ENCODE measurements around the gene FLVCR1. TPM values are rescaled to one million over a fixed set of nuclear protein-coding genes. Genes with fewer than 3 reads are reported as not detected.
A peak's percentile ranks its signal among the peaks of the same experiment; 100 is the strongest.
"Not testable (repeated sequence)": the region's sequence is repeated elsewhere in the genome, so short reads cannot be mapped to it uniquely, and the experiment has no call there.

Gene FLVCR1
- total and polyA plus RNA-seq, 2 donors = 7.3 to 8.7 TPM

DNA sequence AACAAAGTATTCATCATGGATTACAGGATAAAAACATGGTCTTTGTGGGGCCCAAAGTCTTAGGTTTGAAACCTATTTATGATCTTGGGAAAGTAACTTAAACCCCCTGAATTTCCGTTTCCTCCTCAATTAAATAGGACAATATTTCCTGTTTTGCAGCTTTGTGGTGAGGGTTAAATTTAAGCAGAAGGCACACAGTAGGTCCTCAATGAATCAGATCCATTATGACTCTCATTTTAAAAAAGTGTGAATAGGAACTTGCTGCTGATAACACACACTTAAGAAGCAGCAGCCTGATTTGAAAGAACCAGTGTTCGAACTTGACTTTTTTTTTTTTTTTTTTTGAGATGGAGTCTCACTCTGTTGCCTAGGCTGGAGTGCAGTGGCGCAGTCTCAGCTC, 50.9 kb downstream of the FLVCR1 start:
- Histone ChIP-seq H3K27ac (ENCODE audit: low read depth in 1 of 2, low read length in 1 of 2) (no peak overlapping the region), H3K9me3 (ENCODE audit: control insufficient read depth in 2 of 2, insufficient read depth in 1 of 2, low read length in 1 of 2) (no peaks in the 10 kb centered on the region), H3K4me1 (ENCODE audit: control insufficient read depth in 2 of 2, insufficient read depth in 2 of 2, low read length in 2 of 2) (no peaks in the 10 kb centered on the region), H3K4me3 (ENCODE audit: low read length in 2 of 2) (no peak overlapping the region), H3K36me3 (ENCODE audit: control insufficient read depth in 2 of 2, insufficient read depth in 2 of 2, low read length in 1 of 2) (no peaks in the 10 kb centered on the region), H3K27me3 (ENCODE audit: control insufficient read depth in 2 of 2, insufficient read depth in 1 of 2, low read length in 1 of 2) (no peaks in the 10 kb centered on the region)
- 97% methylated on average over 2 of the region's 3 CpGs for WGBS
- no peak for DNase-seq (ENCODE audit: low read depth in 6 of 9, low spot score in 9 of 9)

DNA sequence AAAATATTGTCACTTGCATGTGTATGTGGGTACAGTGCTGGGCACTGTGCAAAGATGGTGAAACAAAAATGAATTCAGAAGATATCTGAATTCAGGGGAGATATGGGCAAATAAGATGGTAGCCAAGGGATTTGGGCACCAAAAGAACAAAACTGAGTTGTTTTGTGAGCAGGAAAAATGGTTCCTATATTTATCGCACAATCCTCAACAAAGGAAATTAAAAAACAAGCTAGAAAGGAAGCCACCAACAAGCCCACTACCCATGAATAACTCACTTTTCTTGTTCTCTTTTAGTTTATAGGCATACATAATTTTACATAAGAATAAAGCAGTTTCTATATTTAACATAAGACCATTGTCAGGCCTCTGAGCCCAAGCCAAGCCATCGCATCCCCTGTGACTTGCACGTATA, 51.6 kb downstream of the FLVCR1 start:
- Histone ChIP-seq H3K9me3 (ENCODE audit: control insufficient read depth in 2 of 2, insufficient read depth in 1 of 2, low read length in 1 of 2) (no peaks in the 10 kb centered on the region), H3K27ac (ENCODE audit: low read depth in 1 of 2, low read length in 1 of 2) (no peak overlapping the region), H3K4me1 (ENCODE audit: control insufficient read depth in 2 of 2, insufficient read depth in 2 of 2, low read length in 2 of 2) (no peaks in the 10 kb centered on the region), H3K36me3 (ENCODE audit: control insufficient read depth in 2 of 2, insufficient read depth in 2 of 2, low read length in 1 of 2) (no peaks in the 10 kb centered on the region), H3K27me3 (ENCODE audit: control insufficient read depth in 2 of 2, insufficient read depth in 1 of 2, low read length in 1 of 2) (no peaks in the 10 kb centered on the region), H3K4me3 (ENCODE audit: low read length in 2 of 2) (no peak overlapping the region)
- DNase-seq (ENCODE audit: low read depth in 6 of 9, low spot score in 9 of 9) = no peak
- WGBS = 98% methylated on average over 3 of the region's 3 CpGs

DNA sequence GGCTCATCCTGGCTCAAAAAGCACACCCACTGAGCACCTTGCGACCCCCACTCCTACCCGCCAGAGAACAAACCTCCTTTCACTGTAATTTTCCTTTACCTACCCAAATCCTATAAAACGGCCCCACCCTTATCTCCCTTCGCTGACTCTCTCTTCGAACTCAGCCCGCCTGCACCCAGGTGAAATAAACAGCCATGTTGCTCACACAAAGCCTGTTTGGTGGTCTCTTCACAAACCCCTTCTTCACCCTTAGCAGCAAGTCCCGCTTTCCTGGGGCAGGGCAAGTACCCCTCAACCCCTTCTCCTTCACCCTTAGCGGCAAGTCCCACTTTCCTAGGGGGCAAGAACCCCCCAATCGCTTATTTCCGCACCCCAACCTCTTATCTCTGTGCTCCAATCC, 52.1 kb downstream of the FLVCR1 start:
- 90% methylated on average over 8 of the region's 10 CpGs for WGBS
- not testable (repeated sequence) for H3K27ac ChIP-seq (ENCODE audit: low read depth in 1 of 2, low read length in 1 of 2); H3K4me3 ChIP-seq (ENCODE audit: low read length in 2 of 2); H3K36me3 ChIP-seq (ENCODE audit: control insufficient read depth in 2 of 2, insufficient read depth in 2 of 2, low read length in 1 of 2); H3K27me3 ChIP-seq (ENCODE audit: control insufficient read depth in 2 of 2, insufficient read depth in 1 of 2, low read length in 1 of 2); H3K4me1 ChIP-seq (ENCODE audit: control insufficient read depth in 2 of 2, insufficient read depth in 2 of 2, low read length in 2 of 2); H3K9me3 ChIP-seq (ENCODE audit: control insufficient read depth in 2 of 2, insufficient read depth in 1 of 2, low read length in 1 of 2); DNase-seq (ENCODE audit: low read depth in 6 of 9, low spot score in 9 of 9)

DNA sequence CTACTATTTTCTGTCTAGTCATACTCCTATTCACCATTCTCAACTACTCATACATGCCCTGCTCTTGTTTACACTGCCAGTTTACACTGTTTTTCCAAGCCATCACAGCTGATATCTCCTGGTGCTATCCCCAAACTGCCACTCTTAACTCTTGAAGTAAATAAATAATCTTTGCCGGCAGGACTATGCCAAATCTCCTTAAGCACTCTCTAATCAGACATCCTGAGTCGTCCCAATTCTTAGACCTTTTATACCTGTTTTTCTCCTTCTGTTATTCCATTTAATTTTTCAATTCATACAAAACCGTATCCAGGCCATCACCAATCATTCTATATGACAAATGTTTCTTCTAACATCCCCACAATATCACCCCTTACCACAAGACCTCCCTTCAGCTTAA, 55.6 kb downstream of the FLVCR1 start:
- not testable (repeated sequence) for H3K4me1 ChIP-seq (ENCODE audit: control insufficient read depth in 2 of 2, insufficient read depth in 2 of 2, low read length in 2 of 2)

DNA sequence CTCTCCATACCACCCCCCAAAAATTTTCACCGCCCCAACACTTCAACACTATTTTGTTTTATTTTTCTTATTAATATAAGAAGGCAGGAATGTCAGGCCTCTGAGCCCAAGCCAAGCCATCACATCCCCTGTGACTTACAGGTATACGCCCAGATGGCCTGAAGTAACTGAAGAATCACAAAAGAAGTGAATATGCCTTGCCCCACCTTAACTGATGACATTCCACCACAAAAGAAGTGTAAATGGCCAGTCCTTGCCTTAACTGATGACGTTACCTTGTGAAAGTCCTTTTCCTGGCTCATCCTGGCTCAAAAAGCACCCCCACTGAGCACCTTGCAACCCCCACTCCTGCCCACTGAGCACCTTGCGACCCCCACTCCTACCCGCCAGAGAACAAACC, 56.0 kb downstream of the FLVCR1 start:
- H3K36me3 ChIP-seq (ENCODE audit: control insufficient read depth in 2 of 2, insufficient read depth in 2 of 2, low read length in 1 of 2); H3K27ac ChIP-seq (ENCODE audit: low read depth in 1 of 2, low read length in 1 of 2); H3K4me3 ChIP-seq (ENCODE audit: low read length in 2 of 2); H3K9me3 ChIP-seq (ENCODE audit: control insufficient read depth in 2 of 2, insufficient read depth in 1 of 2, low read length in 1 of 2); H3K4me1 ChIP-seq (ENCODE audit: control insufficient read depth in 2 of 2, insufficient read depth in 2 of 2, low read length in 2 of 2); DNase-seq (ENCODE audit: low read depth in 6 of 9, low spot score in 9 of 9); H3K27me3 ChIP-seq (ENCODE audit: control insufficient read depth in 2 of 2, insufficient read depth in 1 of 2, low read length in 1 of 2): not testable (repeated sequence)
- 91% methylated on average over 4 of the region's 5 CpGs for WGBS

More for the DNA sequence above, 55.6 kb downstream of the FLVCR1 start:
- H3K27ac ChIP-seq (ENCODE audit: low read depth in 1 of 2, low read length in 1 of 2); DNase-seq (ENCODE audit: low read depth in 6 of 9, low spot score in 9 of 9); H3K9me3 ChIP-seq (ENCODE audit: control insufficient read depth in 2 of 2, insufficient read depth in 1 of 2, low read length in 1 of 2); H3K27me3 ChIP-seq (ENCODE audit: control insufficient read depth in 2 of 2, insufficient read depth in 1 of 2, low read length in 1 of 2); H3K36me3 ChIP-seq (ENCODE audit: control insufficient read depth in 2 of 2, insufficient read depth in 2 of 2, low read length in 1 of 2); H3K4me3 ChIP-seq (ENCODE audit: low read length in 2 of 2): not testable (repeated sequence)
- WGBS = 89% methylated on average over 3 of the region's 3 CpGs

DNA sequence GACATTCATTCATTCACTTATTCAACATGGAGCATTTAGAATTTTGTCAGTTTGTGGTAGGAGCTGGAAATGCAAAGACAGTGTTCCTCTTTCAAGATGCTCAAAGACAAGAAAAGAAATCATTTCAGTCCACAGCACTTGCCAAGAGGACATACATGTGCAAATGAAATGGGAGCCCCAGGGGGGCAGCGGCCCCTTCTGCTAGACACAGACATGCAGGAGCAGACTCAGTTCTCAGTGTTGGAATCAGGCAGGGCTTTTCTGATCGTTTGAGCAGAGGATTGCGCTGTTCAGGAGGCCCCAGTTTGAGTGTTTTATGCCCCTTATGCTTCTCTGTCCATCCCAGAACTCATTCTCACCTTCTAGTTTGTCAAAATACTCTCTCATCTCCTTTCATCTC, 56.7 kb downstream of the FLVCR1 start:
- WGBS = 90% methylated on average over 3 of the region's 3 CpGs
- no peaks in the 10 kb centered on the region for H3K9me3 ChIP-seq (ENCODE audit: control insufficient read depth in 2 of 2, insufficient read depth in 1 of 2, low read length in 1 of 2)
- no peak for DNase-seq (ENCODE audit: low read depth in 6 of 9, low spot score in 9 of 9)
- peaks cover 0 to 5% of the 10 kb centered on the region in 2 donors for H3K4me1 ChIP-seq (ENCODE audit: control insufficient read depth in 2 of 2, insufficient read depth in 2 of 2, low read length in 2 of 2)
- peaks cover 0 to 3% of the 10 kb centered on the region in 2 donors for H3K27me3 ChIP-seq (ENCODE audit: control insufficient read depth in 2 of 2, insufficient read depth in 1 of 2, low read length in 1 of 2)
- no peak overlapping the region for H3K27ac ChIP-seq (ENCODE audit: low read depth in 1 of 2, low read length in 1 of 2)
- no peak overlapping the region for H3K4me3 ChIP-seq (ENCODE audit: low read length in 2 of 2)
- H3K36me3 ChIP-seq (ENCODE audit: control insufficient read depth in 2 of 2, insufficient read depth in 2 of 2, low read length in 1 of 2) = no peaks in the 10 kb centered on the region

DNA sequence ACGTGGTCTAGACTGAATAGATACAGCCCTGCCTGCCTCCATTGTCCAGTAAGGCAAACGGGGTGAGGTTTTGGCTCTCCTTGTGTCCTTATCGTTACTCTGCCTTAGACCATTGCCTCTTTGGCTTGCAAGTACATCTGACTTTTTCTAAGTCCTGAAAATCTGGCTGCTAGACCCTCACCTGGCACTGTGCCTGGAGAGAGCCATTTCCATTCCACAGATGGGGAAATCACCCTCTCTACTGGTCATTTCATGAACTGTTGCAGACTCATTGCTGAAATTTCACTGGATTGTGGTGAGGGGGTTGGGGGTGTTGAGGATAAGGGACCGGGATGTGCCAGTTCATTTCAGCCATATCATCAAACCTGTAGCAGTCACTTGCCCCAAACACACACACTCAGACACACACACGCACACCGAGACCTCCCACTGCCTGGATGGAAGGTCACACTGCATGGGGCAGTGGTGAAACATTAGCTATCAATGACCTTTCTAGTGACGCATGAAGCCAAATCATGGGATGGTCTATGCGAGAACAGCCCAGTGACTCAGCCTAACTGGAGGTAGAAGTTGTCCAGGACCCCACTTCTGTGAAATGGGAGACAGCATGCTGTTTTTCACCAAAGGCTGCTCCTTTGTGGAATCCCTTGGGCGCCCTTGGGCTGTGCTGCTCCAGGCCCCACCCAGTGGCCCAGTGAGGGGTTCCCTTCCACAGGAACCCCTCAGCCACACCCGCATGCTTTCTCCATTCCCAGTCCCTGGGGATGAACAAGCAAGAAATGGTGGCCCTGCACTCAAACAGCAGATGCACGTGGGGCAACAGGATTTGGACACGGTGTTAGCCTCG, 57.4 kb downstream of the FLVCR1 start:
- no peak overlapping the region for H3K27ac ChIP-seq (ENCODE audit: low read depth in 1 of 2, low read length in 1 of 2)
- WGBS = 95% methylated on average over 13 of the region's 13 CpGs

DNA sequence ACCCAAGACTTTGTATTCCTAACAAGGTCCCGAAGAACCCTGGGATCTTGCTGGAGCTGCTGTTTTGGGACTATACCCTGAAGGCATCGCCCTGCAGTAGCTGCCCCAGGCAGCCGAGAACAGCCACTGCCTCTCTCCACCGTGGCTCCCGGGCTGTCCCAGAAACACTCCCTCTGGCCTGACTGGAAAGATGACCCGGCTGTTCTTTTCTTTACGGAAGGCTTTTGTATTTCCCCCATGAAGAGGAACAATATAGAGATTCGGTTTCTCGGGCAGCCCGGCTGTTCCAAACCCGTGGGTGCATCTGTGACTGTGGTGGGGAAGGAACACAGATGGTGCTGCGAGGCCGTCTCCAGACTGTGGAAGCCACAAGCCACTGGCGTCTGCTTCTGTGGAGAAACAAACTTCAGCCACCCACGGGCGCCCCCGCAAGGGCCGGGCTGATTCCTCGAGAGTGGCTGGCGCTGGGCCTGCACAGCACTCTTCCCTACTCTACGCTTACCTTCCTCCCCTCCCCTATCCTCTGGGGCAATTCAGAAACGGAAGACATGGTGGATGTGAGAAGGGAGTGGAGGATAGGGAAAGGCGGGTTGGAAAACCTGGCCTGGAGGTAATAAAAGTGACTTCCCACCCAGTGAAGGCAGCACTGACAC, 58.5 kb downstream of the FLVCR1 start:
- WGBS = 21% methylated on average over 23 of the region's 23 CpGs
- no peak overlapping the region for H3K27ac ChIP-seq (ENCODE audit: low read depth in 1 of 2, low read length in 1 of 2)
- no peak overlapping the region for H3K4me3 ChIP-seq (ENCODE audit: low read length in 2 of 2)
- peaks cover 0 to 3% of the 10 kb centered on the region in 2 donors for H3K27me3 ChIP-seq (ENCODE audit: control insufficient read depth in 2 of 2, insufficient read depth in 1 of 2, low read length in 1 of 2)
- no peaks in the 10 kb centered on the region for H3K36me3 ChIP-seq (ENCODE audit: control insufficient read depth in 2 of 2, insufficient read depth in 2 of 2, low read length in 1 of 2)
- H3K9me3 ChIP-seq (ENCODE audit: control insufficient read depth in 2 of 2, insufficient read depth in 1 of 2, low read length in 1 of 2) = no peaks in the 10 kb centered on the region
- peak in 2 of 9 donors; percentile 11 to 28 for DNase-seq (ENCODE audit: low read depth in 6 of 9, low spot score in 9 of 9)
- peaks cover 0 to 5% of the 10 kb centered on the region in 2 donors for H3K4me1 ChIP-seq (ENCODE audit: control insufficient read depth in 2 of 2, insufficient read depth in 2 of 2, low read length in 2 of 2)

More for the DNA sequence above, 57.4 kb downstream of the FLVCR1 start:
- no peak for DNase-seq (ENCODE audit: low read depth in 6 of 9, low spot score in 9 of 9)
- H3K27me3 ChIP-seq (ENCODE audit: control insufficient read depth in 2 of 2, insufficient read depth in 1 of 2, low read length in 1 of 2) = peaks cover 0 to 3% of the 10 kb centered on the region in 2 donors
- H3K4me3 ChIP-seq (ENCODE audit: low read length in 2 of 2) = no peak overlapping the region
- no peaks in the 10 kb centered on the region for H3K9me3 ChIP-seq (ENCODE audit: control insufficient read depth in 2 of 2, insufficient read depth in 1 of 2, low read length in 1 of 2)
- H3K4me1 ChIP-seq (ENCODE audit: control insufficient read depth in 2 of 2, insufficient read depth in 2 of 2, low read length in 2 of 2) = peaks cover 0 to 5% of the 10 kb centered on the region in 2 donors
- H3K36me3 ChIP-seq (ENCODE audit: control insufficient read depth in 2 of 2, insufficient read depth in 2 of 2, low read length in 1 of 2) = no peaks in the 10 kb centered on the region

DNA sequence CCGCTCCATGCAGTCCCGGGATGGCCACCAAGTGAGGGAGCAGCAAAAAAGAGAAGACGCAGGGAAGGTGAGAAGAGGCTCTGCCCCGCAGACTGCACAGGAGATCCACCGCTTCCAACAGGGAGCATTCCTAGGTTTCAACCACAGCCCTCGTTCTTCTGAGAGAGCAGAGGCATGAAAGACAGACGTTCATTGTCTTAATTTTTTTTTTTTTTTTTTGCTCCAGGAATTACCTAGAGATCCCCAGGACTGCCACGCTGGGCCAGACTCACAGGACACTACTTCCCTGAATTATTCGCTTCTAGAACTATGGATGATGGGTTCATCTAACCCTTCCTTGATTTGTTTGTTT, 59.0 kb downstream of the FLVCR1 start:
- no peaks in the 10 kb centered on the region for H3K9me3 ChIP-seq (ENCODE audit: control insufficient read depth in 2 of 2, insufficient read depth in 1 of 2, low read length in 1 of 2)
- 95% methylated on average over 9 of the region's 9 CpGs for WGBS
- H3K27ac ChIP-seq (ENCODE audit: low read depth in 1 of 2, low read length in 1 of 2) = no peak overlapping the region
- H3K4me1 ChIP-seq (ENCODE audit: control insufficient read depth in 2 of 2, insufficient read depth in 2 of 2, low read length in 2 of 2) = peaks cover 0 to 5% of the 10 kb centered on the region in 2 donors
- H3K36me3 ChIP-seq (ENCODE audit: control insufficient read depth in 2 of 2, insufficient read depth in 2 of 2, low read length in 1 of 2) = no peaks in the 10 kb centered on the region
- H3K4me3 ChIP-seq (ENCODE audit: low read length in 2 of 2) = no peak overlapping the region
- no peak for DNase-seq (ENCODE audit: low read depth in 6 of 9, low spot score in 9 of 9)
- H3K27me3 ChIP-seq (ENCODE audit: control insufficient read depth in 2 of 2, insufficient read depth in 1 of 2, low read length in 1 of 2) = peaks cover 0 to 3% of the 10 kb centered on the region in 2 donors
